PC-9 (cell line): ENCODE results near the gene MASP2. TPM values are rescaled to one million over a fixed set of nuclear protein-coding genes. Genes with fewer than 3 reads are reported as not detected.
"Not testable (repeated sequence)": the region's sequence is repeated elsewhere in the genome, so short reads cannot be mapped to it uniquely, and the experiment has no call there.

ENCODE experiments used
- BruUV-seq: library from RNA; stranded (reverse); fragments of 400-500 nt; replicated peaks from 2 replicates; lab custom pipeline; 2021; lab: Mats Ljungman, UMichigan
- CTCF ChIA-PET: fragments of 300-600 bp; sonication (Branson Sonifier 250); formaldehyde crosslinking; loops from one replicate; lab custom pipeline; 2022; ENCODE audit warnings: antibody characterized with exemption; lab: Charles Lee
- POLR2A ChIA-PET: fragments of 300-600 bp; sonication (Branson Sonifier 250); formaldehyde crosslinking; loops from one replicate; lab custom pipeline; 2022; ENCODE audit warnings: antibody characterized with exemption; ENCODE audit not compliant: unreplicated experiment; lab: Charles Lee
- DNase-seq, 2 experiments: peaks; one replicate each; pipeline versions ENCODE4 v3.0.0 to v3.0.0-alpha.2; 2015 to 2022; ENCODE audit warnings: mixed read lengths in 1 of 2
- H2AFZ ChIP-seq: fragments of 200-600 bp; sonication (generic); 2 replicates; pipeline ENCODE4 v1.8.1; 2017; ENCODE audit warnings: antibody characterized with exemption
- H3F3A ChIP-seq: fragments of 200-600 bp; sonication (generic); 2 replicates; pipeline ENCODE4 v1.8.1; 2017; ENCODE audit warnings: antibody characterized with exemption, mild to moderate bottlenecking, low read depth; ENCODE audit not compliant: insufficient read depth
- H3K27ac ChIP-seq: fragments of 200-600 bp; sonication (generic); 2 replicates; pipeline ENCODE4 v1.6.1; 2016; ENCODE audit warnings: mixed run types
- H3K27me3 ChIP-seq: fragments of 200-600 bp; sonication (generic); 2 replicates; pipeline ENCODE4 v1.6.1; 2016; ENCODE audit warnings: low read depth, mixed run types; ENCODE audit not compliant: insufficient read depth
- H3K36me3 ChIP-seq: fragments of 200-600 bp; sonication (generic); 2 replicates; pipeline ENCODE4 v1.6.1; 2016; ENCODE audit warnings: low read depth, mixed run types
- H3K4me1 ChIP-seq: fragments of 200-600 bp; sonication (generic); replicated peaks from 2 replicates; pipeline ENCODE4 v1.6.1; 2016; ENCODE audit warnings: mixed run types; ENCODE audit not compliant: insufficient read depth
- H3K4me2 ChIP-seq: fragments of 200-600 bp; sonication (generic); 2 replicates; pipeline ENCODE4 v1.6.1; 2017; ENCODE audit warnings: mixed run types
- H3K4me3 ChIP-seq: fragments of 200-600 bp; sonication (generic); 2 replicates; pipeline ENCODE4 v1.6.1; 2016; ENCODE audit warnings: mixed run types
- H3K79me2 ChIP-seq: fragments of 200-600 bp; sonication (generic); 2 replicates; pipeline ENCODE4 v1.6.1; 2017; ENCODE audit warnings: low read depth, mixed run types
- H3K9me2 ChIP-seq: fragments of 200-600 bp; sonication (generic); 2 replicates; pipeline ENCODE4 v1.8.1; 2017; ENCODE audit warnings: mild to moderate bottlenecking; ENCODE audit not compliant: insufficient read depth
- H3K9me3 ChIP-seq: fragments of 200-600 bp; sonication (generic); 2 replicates; pipeline ENCODE4 v1.8.1; 2016; ENCODE audit warnings: low read depth; ENCODE audit not compliant: insufficient read depth
- H4K20me1 ChIP-seq: fragments of 200-600 bp; sonication (generic); 2 replicates; pipeline ENCODE4 v1.8.1; 2017; ENCODE audit not compliant: insufficient read depth
- CTCF ChIP-seq: fragments of 200-600 bp; sonication (generic); conservative IDR thresholded peaks from 2 replicates; pipeline ENCODE4 v1.6.1; 2017; ENCODE audit warnings: mixed run types, antibody characterized with exemption, mild to moderate bottlenecking, moderate library complexity
- EZH2 ChIP-seq: fragments of 200-600 bp; sonication (generic); IDR thresholded peaks from 2 replicates; pipeline ENCODE4 v1.8.0; 2017; ENCODE audit warnings: antibody characterized with exemption, low read depth
- intact Hi-C: fragments of 100-400 bp; cut with micrococcal nuclease; formaldehyde crosslinking; loops from one replicate; pipeline ENCODE4 v1.10.0; 2022; ENCODE audit not compliant: unreplicated experiment
- total RNA-seq: library from RNA; stranded (reverse); gene quantifications from 2 replicates; pipeline ENCODE4 v1.2.3, GENCODE V29; 2021

Gene MASP2
- total RNA-seq, 1 experiment from 2014 or later = not detected

DNA sequence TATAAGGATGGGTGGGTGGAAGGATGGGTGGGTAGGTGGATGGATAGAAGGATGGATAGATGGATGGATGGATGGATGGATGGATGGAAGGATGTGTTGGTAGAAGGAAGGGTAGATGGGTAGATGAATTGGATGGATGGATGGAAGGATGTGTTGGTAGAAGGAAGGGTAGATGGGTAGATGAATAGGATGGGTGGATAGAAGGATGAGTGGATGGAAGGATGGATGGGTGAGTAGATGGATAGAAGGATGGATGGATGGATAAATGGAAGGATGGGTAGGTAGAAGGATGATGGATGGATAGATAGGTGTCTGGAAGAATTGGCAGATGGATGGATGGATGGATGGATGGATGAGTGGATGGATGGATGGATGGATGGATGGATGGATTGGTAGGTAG lies 6.0 kb downstream of the MASP2 start:
- Histone ChIP-seq H3K4me3 (no peak overlapping the region), H3K9me3 (no peaks in the 10 kb centered on the region), H3K4me1 (no peaks in the 10 kb centered on the region), H3K9me2 (no peaks in the 10 kb centered on the region), H3K79me2 (no peaks in the 10 kb centered on the region), H3K27ac (no peak overlapping the region), H2AFZ (no peak overlapping the region), H3K27me3 (no peaks in the 10 kb centered on the region), H3K36me3 (no peaks in the 10 kb centered on the region), H4K20me1 (no peaks in the 10 kb centered on the region), H3K4me2 (no peak overlapping the region), H3F3A (no peaks in the 10 kb centered on the region)
- TF ChIP-seq CTCF (no peak), EZH2 (no peak)
- no TSS peak for BruUV-seq
- intact Hi-C loops = no loop called here
- ChIA-PET CTCF (no interaction called here), POLR2A (no interaction called here)
- no peak for DNase-seq

- H3K4me1 ChIP-seq, H3K36me3 ChIP-seq, intact Hi-C loops, H3K9me2 ChIP-seq, H3F3A ChIP-seq, H3K9me3 ChIP-seq, POLR2A ChIA-PET, H3K27me3 ChIP-seq, H2AFZ ChIP-seq, H3K79me2 ChIP-seq, H3K4me2 ChIP-seq, H4K20me1 ChIP-seq, H3K27ac ChIP-seq, DNase-seq, BruUV-seq, H3K4me3 ChIP-seq, CTCF ChIA-PET: not testable (repeated sequence)
Measured at GRCh38 chr1:11040105-11040429, 7.0 kb downstream of the MASP2 start.

- no peaks in the 10 kb centered on the region for H3K9me3 ChIP-seq
- H2AFZ ChIP-seq = no peak overlapping the region
- no peaks in the 10 kb centered on the region for H3F3A ChIP-seq
- intact Hi-C loops = loop anchor here (10.0 kb wide), 1 partner anchor 205 kb away; no protein-coding TSS in a partner anchor
- no peaks in the 10 kb centered on the region for H4K20me1 ChIP-seq
- no peaks in the 10 kb centered on the region for H3K27me3 ChIP-seq
- H3K36me3 ChIP-seq = no peaks in the 10 kb centered on the region
- H3K4me3 ChIP-seq = no peak overlapping the region
- ChIA-PET POLR2A (no interaction called here), CTCF (interaction anchor here (0.6 kb wide), 1 partner anchor 10 kb away, joined by 3 read pairs; no protein-coding TSS in a partner anchor)
- no peak overlapping the region for H3K27ac ChIP-seq
- no peak overlapping the region for H3K4me2 ChIP-seq
- no peaks in the 10 kb centered on the region for H3K9me2 ChIP-seq
- no peak for TF ChIP-seq EZH2
- no peak for TF ChIP-seq CTCF
- BruUV-seq = no TSS peak
- H3K79me2 ChIP-seq = no peaks in the 10 kb centered on the region
- no peaks in the 10 kb centered on the region for H3K4me1 ChIP-seq
- DNase-seq = no peak
Measured at GRCh38 chr1:11039351-11040104, 7.5 kb downstream of the MASP2 start.
